IPS-NIHi11 (cell line): ENCODE results near the gene PIGW.
"Not testable (repeated sequence)": the region's sequence is repeated elsewhere in the genome, so short reads cannot be mapped to it uniquely, and the experiment has no call there.

Experiments
- DNase-seq: peaks from one replicate; pipeline ENCODE4 v3.0.0; 2012; ENCODE audit warnings: mixed read lengths, low spot score

The PIGW gene

DNA sequence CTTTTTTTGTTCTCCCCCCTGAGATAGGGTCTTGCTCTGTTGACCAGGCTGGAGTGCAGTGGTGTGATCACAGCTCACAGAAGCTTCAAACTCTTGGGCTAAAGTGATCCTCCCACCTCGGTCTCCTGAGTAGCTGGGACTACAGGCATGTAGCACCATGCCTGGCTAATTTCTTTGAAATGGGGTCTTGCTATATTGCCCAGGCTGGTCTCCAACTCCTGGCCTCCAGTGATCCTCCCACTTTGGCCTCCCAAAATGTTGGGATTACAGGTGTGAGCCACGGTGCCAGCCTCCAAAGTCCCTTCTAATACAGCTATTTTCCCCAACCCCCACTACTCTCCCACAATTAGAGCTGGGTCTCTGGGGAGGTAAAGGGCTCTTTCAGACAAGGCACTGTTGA, 26.3 kb upstream of the PIGW start:
- not testable (repeated sequence) for DNase-seq

DNA sequence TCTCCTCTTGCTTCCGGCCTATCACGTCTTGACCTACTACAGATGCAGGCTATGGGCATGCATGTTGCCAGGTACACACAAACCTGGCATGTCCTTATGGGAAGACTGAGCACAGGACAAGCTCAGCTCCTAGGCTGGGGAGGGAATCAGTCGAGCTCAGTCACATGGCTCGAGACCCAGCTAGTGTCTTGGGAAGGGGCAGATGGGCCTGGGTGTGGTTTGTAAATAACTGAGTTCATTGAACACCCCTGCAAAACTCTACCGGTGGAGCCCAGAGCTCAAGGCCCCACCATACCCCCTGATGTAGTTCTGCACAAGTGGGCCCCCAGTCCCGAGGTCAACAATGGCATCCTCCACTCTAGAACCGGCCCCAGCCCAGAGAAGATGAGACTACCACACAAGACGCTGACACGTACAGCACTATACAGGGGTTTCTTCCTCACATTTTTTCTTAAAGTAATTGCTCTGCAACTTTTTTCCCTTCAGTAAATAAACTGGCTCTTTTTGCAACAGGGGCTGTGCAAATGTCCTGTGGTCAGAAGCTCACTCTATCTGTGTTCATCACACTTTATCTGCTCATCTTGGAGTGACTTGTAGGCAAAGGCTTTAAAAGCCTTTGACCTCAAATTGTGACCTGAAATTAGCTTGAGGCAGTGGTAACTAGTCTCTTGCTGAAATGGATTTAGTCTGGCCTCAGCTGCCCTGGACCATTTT, 25.4 kb upstream of the PIGW start:
- no peak for DNase-seq

DNA sequence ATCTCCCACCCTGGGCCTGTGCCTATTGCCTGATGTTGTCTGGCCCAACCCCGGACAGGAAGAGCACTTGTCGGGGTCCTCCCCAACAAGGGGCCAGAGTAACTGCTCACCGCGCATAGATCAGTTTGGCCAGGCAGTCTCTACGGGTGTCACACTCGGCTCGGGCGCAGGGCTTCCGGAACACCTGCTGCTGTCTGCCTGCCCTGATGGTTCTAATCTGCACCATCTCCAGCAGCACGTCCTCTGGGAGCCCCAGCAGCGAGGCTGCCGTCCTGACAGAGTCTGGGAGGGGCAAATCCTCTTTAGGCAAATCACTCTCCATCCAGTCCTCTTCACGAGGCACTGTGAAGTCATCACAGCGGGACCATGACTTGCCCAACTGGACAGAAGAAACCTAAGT, 24.2 kb upstream of the PIGW start:
- DNase-seq: no peak

DNA sequence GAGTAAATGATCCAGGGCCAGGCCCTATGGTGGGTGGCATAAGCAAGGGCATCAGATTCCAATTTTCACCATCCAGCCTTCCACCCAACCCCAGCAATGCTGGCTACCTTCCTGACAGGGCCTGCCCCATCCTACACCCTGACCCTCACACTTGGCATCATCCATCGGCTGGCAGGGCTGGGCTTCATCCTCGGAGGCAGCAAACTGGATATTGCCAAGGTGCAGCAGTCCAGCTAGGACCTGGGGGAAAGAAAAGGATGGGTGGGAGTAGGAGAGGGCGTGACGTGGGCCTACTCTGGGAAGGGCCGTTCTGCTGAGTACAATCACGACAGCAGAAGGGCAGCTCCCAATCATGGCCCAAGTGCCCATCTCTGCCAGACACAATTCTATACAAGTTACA, 23.6 kb upstream of the PIGW start:
- no peak for DNase-seq

DNA sequence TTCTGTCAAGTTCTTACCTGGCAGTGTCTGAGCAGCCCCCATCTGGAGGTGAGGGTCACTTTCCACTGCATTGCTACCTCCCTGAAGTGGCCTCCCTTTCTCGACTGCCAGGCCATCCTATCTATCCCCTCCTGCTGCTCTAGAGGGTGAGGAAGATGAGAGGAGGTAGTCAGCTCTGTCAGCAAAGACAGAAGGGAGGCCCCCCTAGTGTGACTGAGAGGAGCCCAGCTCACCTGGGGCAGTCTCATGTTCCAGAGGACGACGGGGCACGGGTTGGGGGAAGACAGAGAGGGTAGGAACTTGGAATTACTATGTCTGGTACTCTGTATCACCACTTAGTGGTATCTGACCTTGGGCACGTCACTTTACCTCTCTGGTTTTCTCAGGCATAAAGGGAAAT, 22.1 kb upstream of the PIGW start:
- DNase-seq: no peak

DNA sequence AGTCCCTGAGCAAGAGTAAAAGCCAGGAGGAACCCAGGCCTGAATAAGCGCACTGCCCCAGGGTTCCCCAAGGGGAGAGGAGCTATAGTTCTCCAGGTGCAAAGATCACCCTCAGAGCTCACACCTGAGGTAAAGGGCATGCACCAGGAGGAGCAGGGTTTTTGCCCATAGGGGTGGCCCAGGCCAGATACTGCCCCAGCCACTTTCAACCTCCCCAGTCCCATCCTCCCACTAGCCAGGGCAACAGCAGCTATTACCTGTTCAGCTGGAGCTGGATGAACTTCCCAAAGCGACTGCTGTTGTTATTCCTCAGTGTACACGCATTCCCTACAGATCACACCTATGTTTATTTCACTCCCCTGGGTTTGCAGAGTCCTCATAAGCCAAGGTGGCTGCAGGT, 19.9 kb upstream of the PIGW start:
- no peak for DNase-seq

DNA sequence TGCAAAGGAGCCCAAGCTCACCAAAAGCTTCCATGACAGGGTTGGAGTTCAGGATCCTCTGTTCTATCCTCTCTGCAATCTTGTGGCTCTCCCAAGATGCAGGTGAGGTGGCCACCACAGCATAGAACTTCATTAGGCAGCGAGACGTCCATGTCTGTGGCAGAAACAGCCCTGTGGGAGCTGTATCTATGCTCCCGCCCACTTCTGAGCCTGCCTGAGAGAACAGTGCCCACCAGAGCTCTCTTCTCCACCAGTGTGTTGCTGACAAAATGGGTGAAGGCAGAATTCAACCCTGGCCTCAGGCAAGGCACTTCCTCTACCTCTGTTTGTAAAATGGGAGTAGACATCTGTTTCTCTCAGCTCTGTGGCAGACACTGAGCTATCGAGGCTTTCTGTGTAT, 18.9 kb upstream of the PIGW start:
- no peak for DNase-seq

DNA sequence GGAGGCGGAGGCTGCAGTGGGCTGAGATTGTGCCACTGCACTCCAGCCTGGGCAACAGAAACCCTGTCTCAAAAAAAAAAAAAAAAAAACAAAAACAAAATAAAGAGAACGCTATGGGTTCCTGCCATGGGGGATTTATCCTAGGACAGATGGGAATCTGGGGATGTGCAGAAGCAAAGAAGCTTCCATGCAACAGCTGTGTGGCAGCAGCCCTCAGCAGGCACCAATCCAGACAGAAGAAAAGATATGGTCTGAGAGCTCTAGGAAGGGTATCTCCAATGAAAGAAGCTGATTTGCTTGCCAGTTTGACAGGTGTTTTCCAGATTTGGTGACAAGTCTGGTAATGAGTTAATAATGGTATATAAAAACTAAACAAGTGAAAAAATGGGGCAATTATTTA, 11.7 kb upstream of the PIGW start:
- no peak for DNase-seq

DNA sequence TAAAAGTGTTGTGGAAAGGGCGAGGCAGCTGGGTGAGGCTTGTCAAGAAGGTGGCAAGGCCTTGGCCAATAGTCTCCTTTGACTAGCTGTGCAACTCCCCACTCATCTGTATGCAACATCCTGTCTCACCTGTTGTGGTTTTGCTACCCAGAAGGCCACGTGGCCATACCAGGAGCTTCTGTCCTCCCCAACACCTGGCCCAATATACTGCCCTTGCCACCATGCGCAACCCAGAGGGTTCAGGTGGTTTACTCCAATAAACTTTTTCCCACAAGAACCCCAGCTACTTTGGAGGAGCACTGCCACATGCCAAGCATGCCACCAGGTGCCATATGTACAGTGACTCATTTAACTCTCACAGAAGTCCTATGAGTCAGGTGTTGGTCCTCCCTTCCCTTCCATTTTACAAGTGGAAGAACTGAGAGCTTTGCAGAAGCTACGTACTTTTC, 10.3 kb upstream of the PIGW start:
- DNase-seq: no peak

DNA sequence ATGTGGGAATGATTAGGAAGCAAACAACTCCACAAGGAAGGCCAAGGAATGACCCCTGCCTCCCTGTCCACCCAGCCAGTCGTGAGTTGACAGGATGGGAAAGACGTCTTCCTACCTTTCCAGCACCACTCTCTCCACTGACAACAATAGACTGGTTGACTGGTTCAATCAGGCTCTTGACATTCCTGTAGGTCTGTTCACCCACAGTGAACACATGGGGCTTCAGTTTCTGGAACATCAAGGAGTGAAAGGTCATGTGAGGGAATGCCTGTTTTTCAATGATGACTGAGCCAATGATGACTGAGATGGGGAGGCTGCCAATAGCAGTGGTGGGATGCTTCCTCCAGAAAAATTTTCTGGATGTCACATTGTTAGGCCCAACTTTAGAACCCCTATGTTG, 9.7 kb upstream of the PIGW start:
- no peak for DNase-seq

DNA sequence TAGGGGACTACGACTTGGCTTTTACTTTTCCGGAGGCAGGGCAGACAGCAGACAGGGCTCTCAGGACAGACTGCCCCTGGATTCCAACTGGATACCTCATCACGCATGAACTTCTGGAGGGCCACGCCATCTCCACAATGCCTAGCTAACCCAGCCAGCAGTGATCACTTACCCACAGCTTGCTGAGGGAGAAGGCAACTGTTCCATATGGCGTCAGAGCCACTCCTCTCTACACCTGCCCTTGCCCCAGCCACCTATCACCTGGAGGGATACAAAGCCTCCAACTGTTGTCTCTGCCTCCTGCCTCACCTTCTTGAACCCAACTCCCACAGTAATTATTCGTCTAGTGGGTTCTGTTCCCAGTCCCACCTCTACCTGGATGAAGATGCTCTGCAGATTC, 8.9 kb upstream of the PIGW start:
- DNase-seq: no peak

DNA sequence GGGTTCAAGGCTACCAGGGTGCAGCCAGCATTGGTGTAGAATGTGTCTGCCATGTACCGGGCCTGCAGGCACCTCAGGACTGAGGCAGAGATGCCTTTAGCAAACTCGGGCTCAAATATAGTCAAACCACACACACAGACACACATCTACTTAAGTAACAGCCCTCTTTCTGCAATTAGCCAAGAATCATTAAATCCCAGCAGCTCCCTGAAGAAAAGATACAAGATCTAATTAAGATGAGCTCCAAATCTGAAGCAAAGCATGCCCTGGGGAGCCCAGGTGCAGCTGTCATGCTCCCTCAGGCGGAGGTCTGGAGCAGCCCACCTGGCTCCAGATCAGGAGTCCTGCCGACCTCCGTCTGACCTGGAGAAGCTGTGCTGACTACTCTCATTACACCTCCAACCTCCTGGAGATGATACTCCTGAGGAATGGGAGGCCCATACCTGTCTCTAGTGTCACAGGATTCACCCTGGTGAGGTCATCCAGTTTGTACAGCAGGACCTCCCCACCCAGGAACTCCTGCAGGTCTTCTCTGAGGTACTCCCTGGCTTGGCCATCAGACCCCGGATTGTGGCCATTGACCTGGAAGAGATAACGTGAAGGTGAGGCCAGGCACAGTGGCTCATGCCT, 7.1 kb upstream of the PIGW start:
- DNase-seq: no peak

DNA sequence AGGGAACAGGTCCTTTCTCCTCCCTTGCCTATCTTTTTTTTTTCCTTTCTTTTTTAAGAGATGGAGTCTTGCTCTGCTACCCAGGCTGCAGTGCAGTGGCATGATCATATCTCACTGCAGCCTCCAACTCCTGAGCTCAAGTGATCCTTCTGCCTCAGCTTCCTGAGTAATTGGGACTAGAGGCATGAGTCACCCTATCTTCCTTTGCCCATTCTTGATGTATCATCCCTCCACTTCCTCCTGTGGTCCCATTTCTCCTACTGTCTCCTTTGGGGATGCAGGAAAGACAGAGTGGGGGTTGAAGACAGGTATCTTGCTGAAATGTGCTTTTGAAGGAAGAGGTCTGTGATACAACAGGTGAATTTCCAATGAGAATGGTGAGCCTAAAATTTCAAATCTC, 5.7 kb upstream of the PIGW start:
- DNase-seq: no peak

DNA sequence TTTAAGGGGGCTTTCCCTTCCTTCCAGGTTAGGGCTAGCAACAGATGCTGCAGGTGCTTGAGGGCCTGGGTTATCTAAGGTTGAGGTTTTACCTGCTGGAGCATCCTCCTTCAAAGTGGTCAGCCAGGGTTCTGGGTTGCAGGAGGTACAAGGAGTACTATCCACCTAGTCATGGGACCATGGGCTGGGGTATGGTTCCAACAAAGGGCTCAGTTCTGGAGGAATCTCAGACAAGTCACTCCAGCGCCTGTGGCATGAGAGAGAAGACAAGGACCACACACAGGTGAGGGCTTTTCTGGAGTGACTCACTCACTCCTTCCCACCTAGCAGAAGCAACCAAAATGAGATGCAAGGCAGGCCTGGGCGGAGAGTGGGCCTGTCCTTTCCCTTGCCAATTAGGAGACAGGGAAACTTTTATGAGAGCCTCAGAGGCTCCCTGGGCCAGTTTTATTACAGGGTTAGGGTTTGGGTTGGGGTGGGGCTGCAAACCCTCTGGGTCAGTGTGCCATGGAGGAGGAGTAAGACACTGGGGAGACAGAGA, 2.3 kb upstream of the PIGW start:
- no peak for DNase-seq

DNA sequence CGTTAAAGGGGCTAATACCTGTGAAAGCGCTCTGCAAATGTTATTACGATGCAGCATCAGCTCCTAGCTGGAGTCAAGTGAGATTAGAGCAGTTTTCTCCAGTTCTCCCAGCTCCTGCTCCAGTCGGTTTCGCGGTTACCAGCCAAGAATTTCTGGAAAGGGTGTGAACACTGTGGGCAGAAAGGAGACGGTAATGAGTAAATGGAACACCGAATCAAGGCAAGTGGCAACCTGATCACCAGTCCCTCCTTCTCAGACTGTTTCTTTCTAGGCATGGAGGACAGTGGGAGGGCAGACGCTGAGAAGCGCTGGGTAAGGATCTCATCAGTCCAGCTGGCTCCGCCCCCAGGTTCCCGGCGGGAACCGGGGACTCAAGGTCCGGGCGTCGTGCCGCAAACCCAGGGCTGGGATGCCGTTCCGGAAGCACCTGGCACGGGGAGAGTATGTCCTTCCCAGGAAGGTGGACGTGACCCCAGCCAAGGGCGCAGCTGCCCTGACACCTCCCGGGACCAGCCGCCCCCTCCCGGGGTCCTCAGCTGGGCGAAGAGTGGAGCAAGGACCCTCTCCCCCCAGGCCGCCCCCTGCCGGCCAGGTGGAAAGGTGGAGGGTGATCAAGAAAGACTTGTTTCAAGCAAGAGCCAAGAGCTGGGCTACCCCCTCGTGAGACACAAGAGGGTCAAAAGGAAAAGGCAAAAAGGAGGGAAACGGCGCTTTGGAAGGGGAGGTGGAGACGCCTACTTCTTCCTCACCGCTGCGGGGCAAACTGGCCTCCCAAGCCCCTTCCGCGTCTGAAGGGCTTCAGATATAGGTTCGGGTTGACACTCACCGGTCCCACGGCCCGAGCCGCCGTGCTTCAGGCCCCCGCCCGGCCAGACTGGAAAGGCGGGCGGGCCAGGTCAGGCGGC, 600 bp upstream of the PIGW start:
- peak; percentile 82 for DNase-seq

DNA sequence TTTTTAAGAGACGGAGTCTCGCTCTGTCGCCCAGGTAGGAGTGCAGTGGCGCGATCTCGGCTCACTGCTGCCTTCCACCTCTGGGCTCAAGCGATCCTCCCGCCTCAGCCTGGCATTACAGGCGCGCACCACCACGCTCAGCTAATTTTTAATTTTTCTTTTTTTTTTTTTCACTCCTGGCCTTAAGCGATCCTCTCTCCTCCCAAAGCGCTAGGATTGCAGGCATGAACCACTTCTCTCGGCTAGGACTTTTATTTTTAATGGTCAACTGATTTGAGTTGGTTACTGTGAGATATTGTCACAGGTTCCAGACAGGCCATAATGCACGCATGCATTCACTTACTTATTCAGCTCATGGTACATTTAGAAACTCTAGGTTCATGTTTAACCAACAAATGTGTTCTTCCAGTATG, 888 bp downstream of the PIGW start:
- DNase-seq: no peak

DNA sequence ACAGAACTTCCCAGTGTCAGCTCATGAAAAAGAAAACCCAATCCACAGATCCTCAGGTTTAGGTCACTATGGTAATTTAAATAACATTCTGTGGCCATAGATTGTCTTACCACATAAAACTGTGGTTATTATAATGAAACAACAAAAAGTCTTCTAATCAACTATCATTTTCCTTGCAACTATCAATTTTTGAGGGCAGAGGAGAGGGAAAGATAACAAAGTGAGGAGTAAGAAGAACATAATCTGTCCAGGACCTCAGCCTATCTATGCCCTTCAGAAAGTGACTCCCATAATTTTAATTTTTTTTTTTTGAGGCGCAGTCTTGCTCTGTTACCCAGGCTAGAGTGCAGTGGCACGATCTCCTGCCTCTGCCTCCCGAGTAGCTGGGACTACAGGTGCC, 5.9 kb downstream of the PIGW start:
- DNase-seq: no peak

DNA sequence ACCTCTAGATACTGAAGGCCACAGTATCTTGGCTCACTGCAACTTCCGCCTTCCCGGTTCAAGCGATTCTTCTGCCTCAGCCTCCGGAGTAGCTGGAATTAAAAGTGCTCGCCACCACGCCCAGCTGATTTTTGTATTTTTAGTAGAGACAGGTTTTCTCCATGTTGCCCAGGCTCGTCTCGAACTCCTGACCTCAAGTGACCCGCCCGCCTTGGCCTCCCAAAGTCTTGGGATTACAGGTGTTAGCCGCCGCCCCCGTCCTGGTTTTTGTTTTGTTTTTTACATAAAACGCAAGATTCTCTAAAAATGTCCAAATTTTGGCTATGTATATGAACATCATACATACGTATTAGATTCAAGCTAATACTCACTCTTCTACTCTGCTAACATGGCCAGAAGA, 8.0 kb downstream of the PIGW start:
- DNase-seq: no peak

DNA sequence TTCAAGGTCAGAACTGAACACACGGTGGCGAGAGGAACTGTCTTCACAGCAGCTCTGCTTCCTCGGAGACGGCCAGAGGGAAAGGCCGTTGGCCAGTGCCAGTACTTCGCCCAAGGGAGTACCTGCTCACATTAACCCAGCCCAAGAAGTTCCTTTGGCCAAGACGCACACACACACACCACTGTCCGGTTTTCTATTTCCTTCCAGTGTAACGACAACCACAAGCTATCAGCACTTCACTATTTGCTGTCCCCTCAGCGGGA, 9.2 kb downstream of the PIGW start:
- peak; percentile 12 for DNase-seq

DNA sequence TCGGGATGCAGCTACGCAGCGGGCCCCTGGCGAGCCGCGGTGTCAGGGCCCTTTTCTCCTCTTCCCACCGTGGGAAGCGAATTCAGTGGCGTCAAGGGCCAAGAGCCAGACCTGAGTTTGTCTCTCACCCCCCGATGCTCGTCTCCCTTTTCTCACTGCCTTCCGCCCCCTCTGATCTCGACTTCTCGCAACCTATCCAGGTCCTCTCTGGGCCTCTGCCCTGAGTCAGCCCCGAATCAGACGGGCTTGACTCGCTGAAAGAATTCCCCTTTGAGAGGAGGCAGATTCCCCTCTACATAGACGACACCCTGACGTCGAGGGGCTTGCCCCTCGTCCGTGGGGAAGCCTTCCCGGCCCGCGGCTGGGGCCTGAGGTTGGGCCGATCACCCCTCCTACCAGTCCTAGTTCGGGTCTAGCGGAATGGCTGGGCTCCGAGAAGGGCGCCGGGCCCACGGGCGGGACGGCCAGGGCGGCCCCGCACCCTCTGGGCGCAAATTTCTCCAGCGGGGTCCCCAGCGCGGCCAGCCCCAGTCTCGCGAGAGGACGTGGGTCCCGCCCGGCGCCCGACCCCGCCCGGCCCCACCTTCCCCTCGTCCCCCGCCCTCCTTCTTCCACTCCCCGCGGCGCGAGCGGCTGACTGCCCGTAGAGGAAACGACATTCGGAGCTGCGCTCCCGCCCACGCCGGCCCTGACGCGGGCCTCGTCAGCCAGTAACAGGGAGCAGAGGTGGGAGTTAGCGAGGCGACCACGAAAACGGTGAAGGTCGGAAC, 9.7 kb downstream of the PIGW start, which contains the start of gene GGNBP2:
Gene GGNBP2, plus strand, starts transcription at position 613 of the 770 bp plus-strand sequence. CDS start 806 bp downstream, outside the sequence.
- peak; percentile 89 for DNase-seq

DNA sequence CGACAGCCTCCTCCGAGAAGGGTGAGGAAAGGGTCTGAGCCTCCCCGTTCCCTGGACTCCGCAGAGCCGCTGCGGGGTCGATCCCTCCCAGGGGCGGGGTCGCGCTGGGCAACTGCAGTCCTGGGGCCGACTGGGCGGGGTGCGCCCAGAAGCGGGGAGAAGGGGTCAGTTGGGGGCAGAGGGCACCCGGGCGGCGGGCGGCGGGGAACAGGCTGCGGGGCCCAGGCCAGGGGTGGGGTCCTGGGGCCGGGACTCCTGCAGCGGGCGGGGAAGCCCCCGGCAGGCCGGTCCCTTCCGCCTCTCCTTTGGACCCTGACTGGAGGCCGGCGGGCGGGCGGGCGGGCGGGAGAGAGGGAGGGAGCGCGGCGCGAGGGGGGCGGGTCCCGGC, 10.3 kb downstream of the PIGW start:
- DNase-seq: no peak
